HL-60/S4 (cell line): ENCODE results near the gene TXNL1.

ENCODE experiments used
- in situ Hi-C: fragments of 300-500 bp; cut with MboI; formaldehyde crosslinking; loops from 2 replicates; pipeline ENCODE4 v1.14.3; 2022; ENCODE audit warnings: low sequenced_read_pairs

Gene TXNL1

DNA sequence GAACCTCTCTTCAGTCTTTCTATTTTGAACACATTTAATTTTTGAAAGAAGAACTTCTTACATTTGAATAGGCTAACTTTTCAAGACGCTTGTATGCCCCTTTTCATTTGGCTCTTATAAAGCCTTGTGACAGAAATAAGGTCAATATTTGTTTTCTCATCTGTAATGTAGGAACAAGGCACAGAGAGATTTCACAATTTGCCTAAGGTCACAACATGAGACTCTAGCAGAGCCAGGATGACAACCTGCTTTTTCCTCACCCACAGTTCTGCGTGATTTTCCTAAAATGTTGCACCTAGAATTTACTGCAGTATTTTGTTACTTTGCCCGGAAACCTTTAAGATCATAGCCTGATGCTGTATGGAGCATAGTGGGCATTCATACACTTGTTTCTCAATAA lies 67.4 kb downstream of the TXNL1 start:
- in situ Hi-C loops, result loop anchor here (25.0 kb wide), 1 partner anchor 1159 kb away; no protein-coding TSS in a partner anchor

DNA sequence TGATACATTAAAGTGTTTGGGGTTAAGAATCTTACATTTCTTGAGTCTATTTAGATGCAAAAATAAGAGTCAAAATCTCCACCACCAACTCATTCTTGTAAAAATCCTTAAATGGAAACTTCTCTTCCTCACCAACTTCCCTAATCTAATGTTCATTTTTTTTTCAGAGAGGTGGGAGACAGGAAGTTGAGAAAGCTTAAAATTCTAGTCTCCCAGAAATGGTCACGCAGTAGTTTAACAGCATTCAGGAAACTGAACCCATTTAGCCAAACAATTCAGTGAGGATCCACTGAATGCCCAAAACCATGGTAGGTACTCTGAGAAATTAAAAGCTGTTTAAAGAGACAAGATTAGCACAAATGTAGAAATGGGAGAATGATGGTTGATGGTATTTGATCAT lies 69.0 kb downstream of the TXNL1 start:
- in situ Hi-C loops, result loop anchor here (25.0 kb wide), 1 partner anchor 1157 kb away; no protein-coding TSS in a partner anchor

DNA sequence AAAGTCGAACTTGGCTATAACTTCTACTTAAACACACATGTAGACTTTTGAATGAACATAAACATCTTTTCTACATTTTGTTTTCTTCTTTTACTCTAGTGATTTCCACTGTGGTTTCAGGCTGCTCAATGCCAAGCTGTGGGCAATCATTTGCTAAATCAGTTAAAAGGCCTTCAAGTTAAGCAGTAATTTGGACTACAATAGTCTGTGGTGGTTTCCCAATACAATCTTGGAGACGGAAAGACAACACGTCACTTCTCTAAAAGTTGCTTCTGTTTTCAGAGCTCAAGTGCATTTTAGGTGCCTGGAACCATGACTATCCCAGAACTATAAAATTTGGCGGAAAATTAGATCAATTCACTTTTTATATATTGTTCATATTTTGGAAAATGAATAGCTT lies 69.4 kb downstream of the TXNL1 start:
- in situ Hi-C loops, result loop anchor here (25.0 kb wide), 1 partner anchor 1157 kb away; no protein-coding TSS in a partner anchor

DNA sequence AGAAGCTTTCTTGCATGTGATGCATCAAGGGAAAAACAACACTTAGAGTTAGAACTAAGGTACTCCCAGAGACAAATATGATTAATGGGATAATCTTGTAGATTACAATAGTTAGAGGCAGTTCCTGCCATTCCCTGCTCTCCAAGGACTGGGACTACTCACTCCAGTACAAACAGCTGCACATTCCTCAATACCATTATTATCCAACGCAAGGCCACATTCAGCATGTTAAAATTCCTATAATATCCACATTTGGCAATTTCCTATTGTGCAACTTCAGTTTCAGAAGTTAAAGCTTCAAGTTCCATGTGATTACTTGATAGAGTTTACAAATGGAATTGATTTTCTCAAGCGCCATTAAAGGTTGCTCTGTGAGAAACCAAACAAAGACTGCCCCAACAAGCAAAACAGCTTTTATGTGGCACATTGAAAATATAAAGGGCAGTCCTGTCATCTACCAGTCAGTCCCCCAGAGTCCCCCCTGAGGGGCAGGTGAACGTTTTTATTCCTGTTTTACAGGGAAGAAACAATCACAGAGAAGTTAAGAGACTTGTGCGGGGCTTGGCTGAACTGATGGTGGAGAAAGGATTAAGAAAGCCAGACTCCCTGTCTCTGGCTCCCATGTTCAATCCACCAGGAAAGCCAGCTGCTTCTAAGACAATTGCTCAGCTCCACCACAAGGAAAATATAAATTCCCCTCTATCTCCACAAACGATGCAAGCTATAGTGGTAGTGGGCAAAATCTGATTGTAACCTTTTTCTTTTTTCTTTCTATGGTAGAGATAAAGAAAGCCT lies 72.6 kb downstream of the TXNL1 start:
- in situ Hi-C loops, result loop anchor here (25.0 kb wide), 1 partner anchor 1153 kb away; no protein-coding TSS in a partner anchor

DNA sequence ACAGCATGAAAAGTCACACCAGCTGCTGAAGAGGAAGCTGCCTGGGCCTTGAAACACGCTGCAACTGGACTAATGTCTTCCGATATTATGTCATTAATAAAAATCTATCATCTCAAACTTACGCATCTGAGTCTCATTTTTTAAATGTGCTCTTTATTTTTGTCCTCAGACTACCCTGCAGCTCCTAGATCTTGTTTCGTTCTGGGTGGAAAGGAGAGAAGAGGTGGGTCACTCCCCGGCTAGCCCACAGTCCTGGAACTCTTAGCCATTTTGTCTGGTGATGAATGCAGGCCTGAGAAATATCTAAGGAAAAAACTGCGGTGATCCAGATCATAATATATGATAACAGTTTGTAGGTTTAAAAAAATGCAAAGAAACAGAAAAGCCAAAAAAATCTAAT lies 73.3 kb downstream of the TXNL1 start:
- in situ Hi-C loops, result loop anchor here (25.0 kb wide), 1 partner anchor 1153 kb away; no protein-coding TSS in a partner anchor

DNA sequence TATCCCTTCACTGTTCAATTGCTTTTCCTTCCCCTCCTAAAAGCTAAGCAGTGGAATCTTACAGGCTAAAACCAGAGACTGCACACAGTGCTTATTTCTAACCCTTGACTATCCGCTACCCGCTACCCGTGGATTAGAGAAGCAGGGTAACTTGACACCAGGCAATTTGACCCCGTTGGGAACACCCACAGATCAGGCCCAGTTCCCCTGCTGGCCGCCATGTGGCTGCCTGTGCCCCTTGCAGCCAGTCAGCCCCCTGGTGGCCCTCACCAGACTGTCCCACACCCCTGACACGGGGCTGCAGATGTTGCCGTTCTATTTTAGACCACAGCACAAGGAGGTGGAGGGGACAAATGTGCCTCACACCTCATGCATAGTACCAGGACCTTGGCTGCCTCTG lies 74.8 kb downstream of the TXNL1 start:
- in situ Hi-C loops, result loop anchor here (25.0 kb wide), 1 partner anchor 1151 kb away; no protein-coding TSS in a partner anchor

DNA sequence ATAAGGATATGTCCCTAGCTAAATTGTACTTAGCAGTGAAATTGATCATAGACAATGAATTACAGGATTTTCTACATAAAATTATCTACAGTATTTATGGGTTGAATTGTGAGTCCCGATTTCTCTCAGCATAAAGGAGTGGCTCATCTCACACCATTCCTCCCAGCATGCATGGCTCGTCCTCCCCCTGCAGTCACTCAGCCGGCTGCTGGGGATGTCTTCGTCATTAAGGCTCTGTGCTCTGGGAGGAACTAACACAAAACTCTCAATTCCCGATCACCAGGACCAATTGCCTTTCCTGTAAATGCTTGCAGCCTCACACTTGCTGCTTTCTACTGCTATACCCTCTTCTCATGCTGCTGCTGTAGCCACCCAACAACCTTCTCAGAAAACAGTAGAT lies 75.9 kb downstream of the TXNL1 start:
- in situ Hi-C loops, result loop anchor here (25.0 kb wide), 1 partner anchor 1150 kb away; no protein-coding TSS in a partner anchor

DNA sequence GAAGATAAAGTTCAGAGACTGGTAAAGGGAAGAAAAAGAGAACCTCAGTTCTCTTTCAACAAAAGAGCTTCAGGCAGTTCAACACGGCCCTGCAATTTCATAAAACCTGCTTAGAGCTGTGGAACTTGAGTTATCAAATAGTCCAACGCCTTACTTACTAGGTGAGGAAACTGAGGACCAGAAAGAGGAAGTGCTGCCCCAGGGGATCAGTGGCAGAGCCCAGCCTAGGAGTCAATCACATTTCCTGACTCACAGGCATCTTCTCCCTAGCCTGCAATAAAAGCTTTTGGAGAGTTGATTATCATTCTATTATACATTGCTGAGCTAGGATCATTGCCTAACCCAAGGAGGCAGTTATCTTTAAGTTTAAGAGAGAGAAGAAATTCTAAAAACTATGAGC lies 77.4 kb downstream of the TXNL1 start:
- in situ Hi-C loops, result loop anchor here (25.0 kb wide), 1 partner anchor 1149 kb away; no protein-coding TSS in a partner anchor

DNA sequence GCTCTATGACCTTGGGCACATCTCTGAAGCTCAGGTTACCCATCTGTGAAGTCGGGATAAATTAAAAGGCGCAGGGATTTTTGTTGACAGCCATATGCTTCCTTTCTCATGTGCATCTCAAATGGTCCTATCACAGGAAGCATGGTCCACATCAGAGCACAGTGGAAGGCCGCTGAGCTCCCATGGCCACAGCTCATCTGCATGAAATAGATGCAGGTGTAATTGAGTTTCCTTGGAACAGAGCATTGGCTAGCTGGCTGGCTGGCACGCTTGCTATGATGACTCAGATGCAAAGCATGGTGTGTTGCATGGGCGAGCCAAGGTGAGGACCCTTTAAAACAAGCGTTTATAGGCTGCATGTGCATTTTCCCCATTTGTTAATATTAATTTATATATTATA lies 79.3 kb downstream of the TXNL1 start:
- in situ Hi-C loops, result loop anchor here (25.0 kb wide), 1 partner anchor 1147 kb away; no protein-coding TSS in a partner anchor

DNA sequence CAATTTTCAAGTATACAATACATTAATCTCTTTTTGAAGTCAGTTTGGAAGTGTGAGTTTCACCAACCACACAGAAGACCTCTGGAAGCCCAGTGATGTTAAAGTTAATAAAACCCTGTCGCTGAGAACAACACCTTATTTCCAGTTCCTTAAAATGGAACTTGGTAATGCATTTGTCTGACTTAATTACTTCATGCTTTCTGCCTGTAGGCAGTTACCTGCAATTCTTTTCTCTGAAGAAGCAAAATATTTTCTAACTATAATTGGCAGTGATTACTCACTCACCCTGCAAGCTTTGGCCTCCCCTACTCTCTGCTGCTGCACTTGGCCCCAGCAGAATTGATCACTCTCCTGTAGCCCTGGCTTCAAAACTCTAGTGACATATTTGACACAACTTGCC lies 81.5 kb downstream of the TXNL1 start:
- in situ Hi-C loops, result loop anchor here (25.0 kb wide), 1 partner anchor 1145 kb away; no protein-coding TSS in a partner anchor

DNA sequence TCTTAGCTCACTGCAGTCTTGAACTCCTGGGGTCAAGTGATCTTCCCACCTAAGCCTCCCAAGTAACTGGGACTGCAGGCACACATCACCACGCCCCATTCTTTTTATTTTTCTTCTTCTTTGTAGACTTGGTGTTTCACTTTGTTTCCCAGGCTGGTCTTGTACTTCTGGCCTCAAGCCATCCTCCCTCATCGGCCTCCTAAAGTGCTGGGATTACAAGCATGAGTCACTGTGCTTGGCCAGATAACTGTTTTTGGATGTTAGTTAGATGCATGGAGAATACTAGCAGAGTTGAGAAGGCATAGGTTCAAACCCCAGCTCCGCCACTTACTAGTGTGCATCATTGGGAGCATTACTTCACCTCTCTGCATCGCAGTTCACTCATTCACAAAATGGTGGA lies 88.3 kb downstream of the TXNL1 start:
- in situ Hi-C loops, result loop anchor here (25.0 kb wide), 1 partner anchor 1138 kb away; no protein-coding TSS in a partner anchor
